H9 (cell line): ENCODE data around the gene AP1G2. TPM values are rescaled to one million over a fixed set of nuclear protein-coding genes. Genes with fewer than 3 reads are reported as not detected.

Source experiments
- DNase-seq: peaks from one replicate; pipeline ENCODE4 v3.0.0-alpha.2; 2017
- H2AFZ ChIP-seq: one replicate; pipeline ENCODE4 v1.6.1; 2013; ENCODE audit warnings: mild to moderate bottlenecking, low read length, control low read depth, moderate library complexity
- H2AK5ac ChIP-seq: 2 replicates; pipeline ENCODE4 v1.6.1; 2013; ENCODE audit warnings: low read length, control low read depth, mixed read lengths; ENCODE audit not compliant: insufficient read length
- H2BK120ac ChIP-seq: one replicate; pipeline ENCODE4 v1.6.1; 2013; ENCODE audit warnings: low read depth, mild to moderate bottlenecking, low read length, control low read depth, inconsistent platforms; ENCODE audit not compliant: poor library complexity, severe bottlenecking
- H2BK12ac ChIP-seq: 2 replicates; pipeline ENCODE4 v1.6.1; 2013; ENCODE audit warnings: low read length, control low read depth, mixed read lengths, low read depth; ENCODE audit not compliant: insufficient read length
- H2BK15ac ChIP-seq: 2 replicates; pipeline ENCODE4 v1.6.1; 2013; ENCODE audit warnings: low read depth, low read length, control low read depth
- H2BK20ac ChIP-seq: one replicate; pipeline ENCODE4 v1.6.1; 2013; ENCODE audit warnings: low read depth, mild to moderate bottlenecking, low read length, control low read depth, inconsistent platforms; ENCODE audit not compliant: poor library complexity, severe bottlenecking
- H2BK5ac ChIP-seq: 2 replicates; pipeline ENCODE4 v1.6.1; 2013; ENCODE audit warnings: low read length, control low read depth, mixed read lengths; ENCODE audit not compliant: insufficient read length
- H3K14ac ChIP-seq: 2 replicates; pipeline ENCODE4 v1.6.1; 2013; ENCODE audit warnings: low read length, control low read depth; ENCODE audit not compliant: insufficient read depth
- H3K18ac ChIP-seq: 2 replicates; pipeline ENCODE4 v1.6.1; 2013; ENCODE audit warnings: low read depth, mild to moderate bottlenecking, mixed read lengths, low read length, control low read depth; ENCODE audit not compliant: insufficient read length
- H3K23ac ChIP-seq: 2 replicates; pipeline ENCODE4 v1.6.1; 2013; ENCODE audit warnings: low read length, control low read depth, mixed read lengths, low read depth; ENCODE audit not compliant: insufficient read length
- H3K23me2 ChIP-seq: 2 replicates; pipeline ENCODE4 v1.6.1; 2013; ENCODE audit warnings: low read depth, mild to moderate bottlenecking, mixed read lengths, low read length, control low read depth; ENCODE audit not compliant: insufficient read length, poor library complexity, severe bottlenecking
- H3K27ac ChIP-seq: 2 replicates; pipeline ENCODE4 v1.5.1; 2013; ENCODE audit warnings: low read length, control low read depth, mixed read lengths, low read depth; ENCODE audit not compliant: insufficient read length
- H3K27me3 ChIP-seq: 2 replicates; pipeline ENCODE4 v1.6.1; 2013; ENCODE audit warnings: low read length, control low read depth, inconsistent platforms; ENCODE audit not compliant: insufficient read depth
- H3K4ac ChIP-seq: 2 replicates; pipeline ENCODE4 v1.6.1; 2013; ENCODE audit warnings: low read depth, mild to moderate bottlenecking, control low read depth, inconsistent platforms, low read length, moderate library complexity
- H3K4me1 ChIP-seq: 2 replicates; pipeline ENCODE4 v1.6.1; 2013; ENCODE audit warnings: low read length, control low read depth, inconsistent platforms; ENCODE audit not compliant: insufficient read depth
- H3K4me2 ChIP-seq: 2 replicates; pipeline ENCODE4 v1.6.1; 2013; ENCODE audit warnings: low read length, control low read depth, mixed read lengths; ENCODE audit not compliant: insufficient read length, insufficient read depth
- H3K56ac ChIP-seq: 2 replicates; pipeline ENCODE4 v1.6.1; 2013; ENCODE audit warnings: low read depth, mild to moderate bottlenecking, mixed read lengths, low read length, control low read depth; ENCODE audit not compliant: insufficient read length
- H3K79me1 ChIP-seq: 2 replicates; pipeline ENCODE4 v1.6.1; 2013; ENCODE audit warnings: low read depth, mild to moderate bottlenecking, moderate library complexity, low read length, control low read depth, inconsistent platforms; ENCODE audit not compliant: insufficient read depth, poor library complexity, severe bottlenecking
- H3K79me2 ChIP-seq: 2 replicates; pipeline ENCODE4 v1.6.1; 2013; ENCODE audit warnings: low read length, control low read depth, inconsistent platforms; ENCODE audit not compliant: insufficient read depth
- H3K9ac ChIP-seq: 2 replicates; pipeline ENCODE4 v1.6.1; 2013; ENCODE audit warnings: low read length, control low read depth, mixed read lengths; ENCODE audit not compliant: insufficient read length; ENCODE audit errors: extremely low read depth
- H3K9me3 ChIP-seq: one replicate; pipeline ENCODE4 v1.6.1; 2013; ENCODE audit warnings: low read depth, low read length, inconsistent platforms; ENCODE audit not compliant: control insufficient read depth
- H3T11ph ChIP-seq: one replicate; pipeline ENCODE4 v1.6.1; 2013; ENCODE audit warnings: mild to moderate bottlenecking, low read length, control low read depth, inconsistent platforms
- H4K20me1 ChIP-seq: one replicate; pipeline ENCODE4 v1.6.1; 2013; ENCODE audit not compliant: control insufficient read depth, insufficient read length, insufficient read depth
- H4K5ac ChIP-seq: 2 replicates; pipeline ENCODE4 v1.6.1; 2013; ENCODE audit warnings: low read depth, mild to moderate bottlenecking, mixed read lengths, low read length, control low read depth; ENCODE audit not compliant: insufficient read length
- H4K8ac ChIP-seq: replicated peaks from 2 replicates; pipeline ENCODE4 v1.6.1; 2013; ENCODE audit warnings: low read length, control low read depth, mixed read lengths, low read depth; ENCODE audit not compliant: insufficient read length
- H4K91ac ChIP-seq: 2 replicates; pipeline ENCODE4 v1.6.1; 2013; ENCODE audit warnings: low read depth, mild to moderate bottlenecking, moderate library complexity, mixed read lengths, low read length, control low read depth; ENCODE audit not compliant: insufficient read length
- H3K27ac Mint-ChIP-seq, 3 experiments: 2 replicates in 2 of 3; 3 replicates in 1 of 3; pipeline ENCODE4 v1.8.0; 2020 to 2021; ENCODE audit warnings: mixed read lengths in 3 of 3, mild to moderate bottlenecking in 1 of 3, moderate library complexity in 1 of 3
- H3K27me3 Mint-ChIP-seq: 2 replicates; pipeline ENCODE4 v1.8.0; 2021; ENCODE audit warnings: low read depth, mild to moderate bottlenecking, moderate library complexity, mixed read lengths
- H3K36me3 Mint-ChIP-seq, 3 experiments: 2 replicates in 2 of 3; 3 replicates in 1 of 3; pipeline ENCODE4 v1.8.0; 2020 to 2021; ENCODE audit warnings: low read depth in 3 of 3, mixed read lengths in 3 of 3; ENCODE audit not compliant: insufficient read depth in 1 of 3
- H3K4me1 Mint-ChIP-seq, 2 experiments: 2 replicates each; pipeline ENCODE4 v1.8.0; 2020; ENCODE audit warnings: mixed read lengths in 2 of 2
- H3K4me3 Mint-ChIP-seq, 2 experiments: 2 replicates in 1 of 2; 3 replicates in 1 of 2; pipeline ENCODE4 v1.8.0; 2020 to 2021; ENCODE audit warnings: mild to moderate bottlenecking in 2 of 2, mixed read lengths in 2 of 2, moderate library complexity in 1 of 2
- H3K9me3 Mint-ChIP-seq, 2 experiments: 2 replicates in 1 of 2; 3 replicates in 1 of 2; pipeline ENCODE4 v1.8.0; 2020; ENCODE audit warnings: mild to moderate bottlenecking in 2 of 2, mixed read lengths in 2 of 2, moderate library complexity in 1 of 2
- CTCF ChIP-seq: fragments of 200-600 bp; sonication (generic); conservative IDR thresholded peaks from 3 replicates; pipeline ENCODE4 v1.8.0; 2021; ENCODE audit warnings: antibody characterized with exemption, mild to moderate bottlenecking
- WGBS: extraction: QIAGEN DNeasy Blood & Tissue Kit; methylation state at CpG from one replicate; pipeline ENCODE4 v1.1.7; 2013; ENCODE audit warnings: missing lambda C conversion rate, low lambda C conversion rate, mixed read lengths; ENCODE audit not compliant: insufficient read length; ENCODE audit errors: extremely low coverage; 5-methylcytosine and 5-hydroxymethylcytosine counted together
- total RNA-seq: library from RNA; stranded (reverse); gene quantifications from 2 replicates; pipeline ENCODE4 v1.2.1, GENCODE V29; 2021

Gene AP1G2
- total RNA-seq, 1 experiment from 2014 or later: 107 TPM

GRCh38 chr14:23601845-23602180 lies 34.2 kb upstream of the AP1G2 start:
- Histone ChIP-seq H3K9me3 (no peaks in the 10 kb centered on the region), H3K79me2 (no peaks in the 10 kb centered on the region), H3K4ac (no peak overlapping the region), H3K27me3 (no peaks in the 10 kb centered on the region), H4K20me1 (no peaks in the 10 kb centered on the region), H3K9ac (no peak overlapping the region), H2BK5ac (no peak overlapping the region), H4K5ac (no peak overlapping the region), H3K18ac (no peak overlapping the region), H2AK5ac (no peak overlapping the region), H3T11ph (no peak overlapping the region), H2AFZ (no peak overlapping the region), H3K4me2 (no peak overlapping the region), H3K79me1 (no peaks in the 10 kb centered on the region), H2BK20ac (no peak overlapping the region), H3K27ac (no peak overlapping the region), H2BK120ac (no peak overlapping the region), H3K4me1 (no peaks in the 10 kb centered on the region), H2BK12ac (no peak overlapping the region), H3K23me2 (no peaks in the 10 kb centered on the region), H4K8ac (no peak overlapping the region), H4K91ac (no peak overlapping the region), H2BK15ac (no peak overlapping the region), H3K23ac (no peak overlapping the region), H3K56ac (no peak overlapping the region), H3K14ac (no peak overlapping the region; the same call in 1 of the 2 replicates)
- no peak for DNase-seq
- no peak overlapping the region for H3K27ac Mint-ChIP-seq
- H3K4me1 Mint-ChIP-seq: no peaks in the 10 kb centered on the region
- H3K36me3 Mint-ChIP-seq: no peaks in the 10 kb centered on the region
- TF ChIP-seq CTCF: no peak
- H3K27me3 Mint-ChIP-seq: peaks cover 4% of the 10 kb centered on the region
- H3K4me3 Mint-ChIP-seq: no peak overlapping the region
- peaks cover 2 to 26% of the 10 kb centered on the region in 2 experiments; a peak in 1 of 5 replicates for H3K9me3 Mint-ChIP-seq
- no CpG with 5 or more reads among the region's 1 CpG for WGBS
